ENCODE data around the gene UAP1L1. TPM values are rescaled to one million over a fixed set of nuclear protein-coding genes. Genes with fewer than 3 reads are reported as not detected.

Gene UAP1L1
- total RNA-seq, 1 donor from 2014 or later, result 0.57 TPM

GRCh38 chr9:137103206-137103999 lies 26.1 kb downstream of the UAP1L1 start:
- Mint-ChIP-seq H3K36me3 (ENCODE audit: insufficient read depth) (peaks cover 20% of the 10 kb centered on the region), H3K4me1 (ENCODE audit: low read depth) (no peaks in the 10 kb centered on the region), H3K9me3 (ENCODE audit: low read depth) (no peaks in the 10 kb centered on the region), H3K27ac (no peak overlapping the region), H3K4me3 (ENCODE audit: low read depth) (no peak overlapping the region), H3K27me3 (no peaks in the 10 kb centered on the region)
- TF ChIP-seq, protein P1, sequence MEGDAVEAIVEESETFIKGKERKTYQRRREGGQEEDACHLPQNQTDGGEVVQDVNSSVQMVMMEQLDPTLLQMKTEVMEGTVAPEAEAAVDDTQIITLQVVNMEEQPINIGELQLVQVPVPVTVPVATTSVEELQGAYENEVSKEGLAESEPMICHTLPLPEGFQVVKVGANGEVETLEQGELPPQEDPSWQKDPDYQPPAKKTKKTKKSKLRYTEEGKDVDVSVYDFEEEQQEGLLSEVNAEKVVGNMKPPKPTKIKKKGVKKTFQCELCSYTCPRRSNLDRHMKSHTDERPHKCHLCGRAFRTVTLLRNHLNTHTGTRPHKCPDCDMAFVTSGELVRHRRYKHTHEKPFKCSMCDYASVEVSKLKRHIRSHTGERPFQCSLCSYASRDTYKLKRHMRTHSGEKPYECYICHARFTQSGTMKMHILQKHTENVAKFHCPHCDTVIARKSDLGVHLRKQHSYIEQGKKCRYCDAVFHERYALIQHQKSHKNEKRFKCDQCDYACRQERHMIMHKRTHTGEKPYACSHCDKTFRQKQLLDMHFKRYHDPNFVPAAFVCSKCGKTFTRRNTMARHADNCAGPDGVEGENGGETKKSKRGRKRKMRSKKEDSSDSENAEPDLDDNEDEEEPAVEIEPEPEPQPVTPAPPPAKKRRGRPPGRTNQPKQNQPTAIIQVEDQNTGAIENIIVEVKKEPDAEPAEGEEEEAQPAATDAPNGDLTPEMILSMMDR (IDR thresholded peaks at IDR 0.05; ENCODE audit: unreplicated experiment), result no peak
- no peak for DNase-seq (ENCODE audit: low spot score, unreplicated experiment)

DNA sequence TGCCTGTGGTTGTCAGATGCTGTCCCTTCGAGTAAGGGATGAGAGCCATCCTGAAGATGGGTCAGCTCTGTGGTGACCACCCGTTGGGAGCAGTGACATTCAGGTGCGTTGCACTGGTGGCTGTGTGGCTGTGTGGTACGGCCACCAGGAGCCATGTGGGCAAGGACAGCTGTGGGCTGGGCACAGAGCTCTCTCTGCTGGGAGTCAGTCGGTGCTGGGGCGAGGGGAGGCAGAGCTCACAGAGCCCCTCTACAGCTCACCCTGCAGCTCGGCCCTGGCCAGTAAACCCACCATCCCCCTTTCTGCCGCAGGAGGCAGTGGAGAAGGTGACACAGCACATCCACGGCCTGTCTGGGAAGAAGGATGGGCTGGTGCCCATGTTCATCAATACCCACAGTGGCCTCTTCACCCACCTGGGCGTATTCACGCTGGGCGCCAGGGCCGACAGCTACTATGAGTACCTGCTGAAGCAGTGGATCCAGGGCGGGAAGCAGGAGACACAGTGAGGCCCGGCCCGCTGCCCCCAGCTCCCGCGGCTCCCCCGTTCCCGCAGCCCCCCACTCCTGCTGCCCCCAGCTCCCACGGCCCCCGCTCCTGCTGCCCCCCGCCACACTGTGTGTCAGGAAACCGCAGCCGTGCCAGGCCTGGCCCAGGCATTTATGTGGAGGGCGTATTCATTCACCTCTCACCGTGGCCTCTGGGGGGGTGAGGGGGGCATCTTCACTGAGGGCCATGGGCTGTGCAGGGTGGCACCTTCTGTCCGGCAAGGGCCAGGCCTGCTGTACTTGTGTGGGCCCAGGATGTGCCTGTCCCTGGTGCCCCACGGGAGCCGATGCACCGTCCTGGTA lies 28.7 kb downstream of the UAP1L1 start:
- Mint-ChIP-seq H3K4me1 (ENCODE audit: low read depth) (no peaks in the 10 kb centered on the region), H3K27ac (no peak overlapping the region), H3K36me3 (ENCODE audit: insufficient read depth) (peaks cover 19% of the 10 kb centered on the region), H3K9me3 (ENCODE audit: low read depth) (no peaks in the 10 kb centered on the region), H3K27me3 (no peaks in the 10 kb centered on the region), H3K4me3 (ENCODE audit: low read depth) (no peak overlapping the region)
- DNase-seq (ENCODE audit: low spot score, unreplicated experiment), result no peak
- TF ChIP-seq, protein P1 (IDR thresholded peaks at IDR 0.05; ENCODE audit: unreplicated experiment), result no peak

GRCh38 chr9:137106662-137107250 lies 29.4 kb downstream of the UAP1L1 start:
- Mint-ChIP-seq H3K4me1 (ENCODE audit: low read depth) (no peaks in the 10 kb centered on the region), H3K27ac (no peak overlapping the region), H3K9me3 (ENCODE audit: low read depth) (no peaks in the 10 kb centered on the region), H3K4me3 (ENCODE audit: low read depth) (no peak overlapping the region), H3K36me3 (ENCODE audit: insufficient read depth) (peaks cover 19% of the 10 kb centered on the region), H3K27me3 (no peaks in the 10 kb centered on the region)
- no peak for DNase-seq (ENCODE audit: low spot score, unreplicated experiment)
- TF ChIP-seq, protein P1 (IDR thresholded peaks at IDR 0.05; ENCODE audit: unreplicated experiment), result no peak

DNA sequence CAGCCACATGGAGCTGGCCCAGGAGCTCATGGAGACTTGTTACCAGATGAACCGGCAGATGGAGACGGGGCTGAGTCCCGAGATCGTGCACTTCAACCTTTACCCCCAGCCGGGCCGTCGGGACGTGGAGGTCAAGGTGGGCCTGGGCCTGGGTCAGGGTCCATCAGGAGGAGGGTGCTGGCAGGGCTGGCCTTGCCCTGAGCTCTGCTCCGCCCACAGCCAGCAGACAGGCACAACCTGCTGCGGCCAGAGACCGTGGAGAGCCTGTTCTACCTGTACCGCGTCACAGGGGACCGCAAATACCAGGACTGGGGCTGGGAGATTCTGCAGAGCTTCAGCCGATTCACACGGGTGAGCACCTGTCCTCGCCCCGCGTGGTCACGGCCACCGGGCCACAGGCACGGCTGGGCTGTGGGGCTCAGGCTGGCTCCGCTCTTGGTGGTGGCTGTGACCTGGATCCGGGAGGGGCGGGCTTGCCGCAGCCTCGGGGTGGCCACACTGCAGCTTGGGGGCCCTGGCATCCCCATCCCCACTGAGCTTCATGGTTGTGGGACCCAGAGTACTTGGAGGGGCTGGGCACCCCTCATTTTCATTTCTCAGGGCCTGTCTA lies 30.1 kb downstream of the UAP1L1 start:
- no peak overlapping the region for H3K27ac Mint-ChIP-seq
- peaks cover 19% of the 10 kb centered on the region for H3K36me3 Mint-ChIP-seq (ENCODE audit: insufficient read depth)
- H3K4me1 Mint-ChIP-seq (ENCODE audit: low read depth), result no peaks in the 10 kb centered on the region
- no peak overlapping the region for H3K4me3 Mint-ChIP-seq (ENCODE audit: low read depth)
- TF ChIP-seq, protein P1 (IDR thresholded peaks at IDR 0.05; ENCODE audit: unreplicated experiment), result no peak
- no peaks in the 10 kb centered on the region for H3K9me3 Mint-ChIP-seq (ENCODE audit: low read depth)
- no peak for DNase-seq (ENCODE audit: low spot score, unreplicated experiment)
- H3K27me3 Mint-ChIP-seq, result no peaks in the 10 kb centered on the region

DNA sequence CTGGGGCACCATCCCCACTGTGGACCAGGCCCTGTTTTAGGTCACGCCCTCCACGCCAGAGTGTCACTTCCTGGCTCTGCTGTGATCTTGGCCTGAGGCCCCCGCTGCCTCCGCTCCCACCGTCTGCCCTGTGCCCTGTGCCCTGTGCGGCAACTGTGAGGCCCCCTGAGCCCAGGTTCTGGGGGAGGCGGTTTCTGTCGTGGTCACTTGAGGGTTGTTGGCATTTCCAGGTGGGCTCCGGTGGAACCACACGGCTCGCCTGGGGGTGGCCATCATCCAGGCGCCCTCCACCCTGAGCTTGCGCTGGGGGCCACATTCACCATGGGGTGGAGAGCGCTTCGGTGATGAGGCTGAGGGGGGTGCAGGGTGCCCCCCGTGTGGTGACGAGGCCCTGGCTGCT lies 30.7 kb downstream of the UAP1L1 start:
- Mint-ChIP-seq H3K36me3 (ENCODE audit: insufficient read depth) (peaks cover 20% of the 10 kb centered on the region), H3K27me3 (peaks cover 3% of the 10 kb centered on the region), H3K4me3 (ENCODE audit: low read depth) (no peak overlapping the region), H3K9me3 (ENCODE audit: low read depth) (no peaks in the 10 kb centered on the region), H3K4me1 (ENCODE audit: low read depth) (no peaks in the 10 kb centered on the region), H3K27ac (no peak overlapping the region)
- no peak for DNase-seq (ENCODE audit: low spot score, unreplicated experiment)
- TF ChIP-seq, protein P1 (IDR thresholded peaks at IDR 0.05; ENCODE audit: unreplicated experiment), result no peak
